HepG2 (cell line): ENCODE data around the gene BBC3. TPM values are rescaled to one million over a fixed set of nuclear protein-coding genes. Genes with fewer than 3 reads are reported as not detected.

Experiments used
- ARHGAP35 ChIP-seq: sonication (generic); formaldehyde crosslinking; IDR thresholded peaks from 2 replicates; pipeline ENCODE4 v1.9.0; 2022; ENCODE audit warnings: mild to moderate bottlenecking, inconsistent platforms, moderate library complexity, missing genetic modification reagents, borderline replicate concordance
- ATF6 ChIP-seq: sonication (generic); formaldehyde crosslinking; conservative IDR thresholded peaks from 2 replicates; pipeline ENCODE4 v1.4.0; 2020; ENCODE audit warnings: missing genetic modification reagents
- FLYWCH1 ChIP-seq: sonication (generic); formaldehyde crosslinking; IDR thresholded peaks from 2 replicates; pipeline ENCODE4 v1.8.1; 2023; ENCODE audit warnings: mild to moderate bottlenecking, missing genetic modification reagents
- FOXA3 ChIP-seq: IDR thresholded peaks from 2 replicates; pipeline ENCODE4 v1.6.1; 2016; ENCODE audit warnings: missing genetic modification reagents, missing compliant biosample characterization
- HES4 ChIP-seq: sonication (generic); formaldehyde crosslinking; IDR thresholded peaks from 2 replicates; pipeline ENCODE4 v1.9.0; 2021; ENCODE audit warnings: mild to moderate bottlenecking, missing genetic modification reagents, borderline replicate concordance
- HNRNPUL1 ChIP-seq: fragments of 200-400 bp; formaldehyde crosslinking; IDR thresholded peaks from 2 replicates; pipeline ENCODE4 v1.6.1; 2017; ENCODE audit warnings: low read depth, mild to moderate bottlenecking, low read length, moderate library complexity
- IRX3 ChIP-seq: sonication (generic); formaldehyde crosslinking; IDR thresholded peaks from 2 replicates; pipeline ENCODE4 v1.8.1; 2023; ENCODE audit warnings: mild to moderate bottlenecking, low read depth, missing genetic modification reagents, borderline replicate concordance
- KAT7 ChIP-seq: IDR thresholded peaks from 2 replicates; pipeline ENCODE4 v1.6.1; 2018; ENCODE audit warnings: borderline replicate concordance, missing compliant biosample characterization
- MAFG ChIP-seq: sonication (generic); formaldehyde crosslinking; IDR thresholded peaks from 2 replicates; pipeline ENCODE4 v1.5.1; 2020; ENCODE audit warnings: mild to moderate bottlenecking, missing genetic modification reagents
- MED1 ChIP-seq: sonication (generic); formaldehyde crosslinking; IDR thresholded peaks from 2 replicates; pipeline ENCODE4 v1.4.0; 2020; ENCODE audit warnings: missing genetic modification reagents
- MXI1 ChIP-seq: IDR thresholded peaks from 3 replicates; pipeline ENCODE4 v1.6.1; 2012; ENCODE audit warnings: low read depth, low read length, inconsistent platforms, borderline replicate concordance
- MYC ChIP-seq: sonication (generic); formaldehyde crosslinking; IDR thresholded peaks from 2 replicates; pipeline ENCODE4 v1.9.0; 2021; ENCODE audit warnings: missing genetic modification reagents, borderline replicate concordance
- PHF21A ChIP-seq: sonication (generic); formaldehyde crosslinking; IDR thresholded peaks from 2 replicates; pipeline ENCODE4 v1.5.0; 2020; ENCODE audit warnings: mild to moderate bottlenecking, missing genetic modification reagents
- RBFOX2 ChIP-seq: fragments of 200-400 bp; formaldehyde crosslinking; IDR thresholded peaks from 2 replicates; pipeline ENCODE4 v1.6.1; 2017; ENCODE audit warnings: low read depth, mild to moderate bottlenecking, low read length
- SALL1 ChIP-seq: sonication (generic); formaldehyde crosslinking; IDR thresholded peaks from 2 replicates; pipeline ENCODE4 v1.8.0; 2022; ENCODE audit warnings: mild to moderate bottlenecking, missing genetic modification reagents
- TOPORS ChIP-seq: sonication (generic); formaldehyde crosslinking; IDR thresholded peaks from 2 replicates; pipeline ENCODE4 v1.8.0; 2023; ENCODE audit warnings: mild to moderate bottlenecking, missing genetic modification reagents
- ZBTB38 ChIP-seq: sonication (generic); formaldehyde crosslinking; IDR thresholded peaks from 2 replicates; pipeline ENCODE4 v1.5.1; 2020; ENCODE audit warnings: mild to moderate bottlenecking, missing genetic modification reagents
- ZFP36 ChIP-seq: fragments of 150-350 bp; IDR thresholded peaks from 2 replicates; pipeline ENCODE4 v1.6.1; 2018; ENCODE audit warnings: borderline replicate concordance, low read length, low read depth; ENCODE audit not compliant: partially characterized antibody
- ZFP91 ChIP-seq: sonication (generic); formaldehyde crosslinking; IDR thresholded peaks from 2 replicates; pipeline ENCODE4 v1.9.0; 2022; ENCODE audit warnings: missing genetic modification reagents, mild to moderate bottlenecking, borderline replicate concordance
- ZNF225 ChIP-seq: sonication (generic); formaldehyde crosslinking; IDR thresholded peaks from 2 replicates; pipeline ENCODE4 v1.4.0; 2020; ENCODE audit warnings: mild to moderate bottlenecking, missing genetic modification reagents
- ZNF354B ChIP-seq: sonication (generic); formaldehyde crosslinking; IDR thresholded peaks from 2 replicates; pipeline ENCODE4 v1.8.0; 2022; ENCODE audit warnings: mild to moderate bottlenecking, missing genetic modification reagents
- ZNF446 ChIP-seq: sonication (generic); formaldehyde crosslinking; IDR thresholded peaks from 2 replicates; pipeline ENCODE4 v1.5.0; 2020; ENCODE audit warnings: mild to moderate bottlenecking, missing genetic modification reagents
- ZNF761 ChIP-seq: sonication (generic); formaldehyde crosslinking; conservative IDR thresholded peaks from 2 replicates; pipeline ENCODE4 v1.4.0; 2020; ENCODE audit warnings: mild to moderate bottlenecking, missing genetic modification reagents
- ZNF770 ChIP-seq: sonication (generic); formaldehyde crosslinking; IDR thresholded peaks from 2 replicates; pipeline ENCODE4 v1.5.0; 2020; ENCODE audit warnings: mild to moderate bottlenecking, missing genetic modification reagents
- polyA plus RNA-seq, 8 experiments: library from polyadenylated mRNA; depleted of rRNA in 3 of 8; stranded (reverse) in 7 of 8; unstranded in 1 of 8; fragments of >200 nt; fragmentation: Illumina TruSeq in 4 of 8; extraction: Trizol in 4 of 8; gene quantifications; 2 replicates each; pipeline versions ENCODE4 v1.2.1 to v1.2.3, GENCODE V29; 2011 to 2016; ENCODE audit warnings: low read depth in 4 of 8, missing spikeins in 1 of 8, mixed read lengths in 1 of 8; ENCODE audit not compliant: insufficient read depth in 1 of 8
- total RNA-seq, 5 experiments: library from RNA; depleted of rRNA; stranded (reverse); fragments of >200 nt; fragmentation: Illumina TruSeq; extraction: Trizol; gene quantifications; 2 replicates each; pipeline ENCODE4 v1.2.3, GENCODE V29; 2016; ENCODE audit warnings: low read depth in 1 of 5

Gene BBC3
- total and polyA plus RNA-seq, 2 of the 13 experiments (the other 11 are each of a cell fraction or from before 2014, with no cell fraction given) = 6.1 to 8.8 TPM

GRCh38 chr19:47230054-47230920 lies 712 bp downstream of the BBC3 start (continued):
- TF ChIP-seq ZNF225 (CRISPR knock-in tag) (0 out of 2 replicates have a peak, but pooled peaks have one; percentile 36), PHF21A (CRISPR knock-in tag) (no peak), ZBTB38 (CRISPR knock-in tag) (no peak), MED1 (peak; percentile 30; the same call in 1 of the 2 replicates), MYC (CRISPR knock-in tag) (peak; percentile 15; the same call in 1 of the 2 replicates), ZFP91 (CRISPR knock-in tag) (no peak), ATF6 (CRISPR knock-in tag) (no peak), ZNF354B (no peak), ZNF770 (CRISPR knock-in tag) (0 out of 2 replicates have a peak, but pooled peaks have one; percentile 35), KAT7 (0 out of 2 replicates have a peak, but pooled peaks have one; percentile 33), MXI1 (peak; percentile 49; the same call in 1 of the 3 replicates), RBFOX2 (no peak), ZNF761 (CRISPR knock-in tag) (no peak), FOXA3 (peak; percentile 62), HNRNPUL1 (no peak), ZNF446 (peak; percentile 10; the same call in 1 of the 2 replicates), MAFG (CRISPR knock-in tag) (no peak), HES4 (CRISPR knock-in tag) (0 out of 2 replicates have a peak, but pooled peaks have one; percentile 39), ZFP36 (peak; percentile 89), IRX3 (CRISPR knock-in tag) (0 out of 2 replicates have a peak, but pooled peaks have one; percentile 22), SALL1 (CRISPR knock-in tag) (peak; percentile 50; the same call in 1 of the 2 replicates), ARHGAP35 (0 out of 2 replicates have a peak, but pooled peaks have one; percentile 46), FLYWCH1 (no peak), TOPORS (CRISPR knock-in tag) (no peak)
